HEK293 (cell line): ENCODE data around the gene TANC1.

Experiments used
- CTCF ChIA-PET: fragments of 350-600 bp; formaldehyde crosslinking; extraction: SDS; loops from one replicate; lab custom pipeline; 2021; ENCODE audit warnings: antibody characterized with exemption; lab: Yijun Ruan, JAX
- POLR2A ChIA-PET: fragments of 300-600 bp; formaldehyde crosslinking; extraction: SDS; loops from one replicate; lab custom pipeline; 2020; ENCODE audit warnings: antibody characterized with exemption, inconsistent platforms; lab: Yijun Ruan, JAX
- H3K27ac ChIP-seq: fragments of 200-500 bp; sonication (Bioruptor generic); 2 replicates; pipeline ENCODE4 v1.5.1; 2014; ENCODE audit warnings: low read depth, low read length, control low read depth, inconsistent platforms; ENCODE audit errors: extremely low read depth
- H3K36me3 ChIP-seq, 2 experiments: fragments of 200-500 bp in 1 of 2; sonication (Bioruptor generic) in 1 of 2; 1 replicate in 1 of 2; 2 replicates in 1 of 2; pipeline ENCODE4 v1.5.1; 2014 to 2017; ENCODE audit warnings: inconsistent platforms in 2 of 2, low read length in 2 of 2; ENCODE audit not compliant: control insufficient read depth in 2 of 2, insufficient read depth in 1 of 2
- H3K4me1 ChIP-seq: fragments of 200-500 bp; sonication (Bioruptor generic); 2 replicates; pipeline ENCODE4 v1.5.1; 2014; ENCODE audit warnings: mild to moderate bottlenecking, low read length, inconsistent platforms; ENCODE audit not compliant: control insufficient read depth, insufficient read depth
- H3K4me3 ChIP-seq: 2 replicates; pipeline ENCODE4 v1.5.1; 2011; ENCODE audit warnings: low read depth, mild to moderate bottlenecking, control low read depth, low read length, moderate library complexity
- H3K9me3 ChIP-seq: fragments of 200-500 bp; sonication (Bioruptor generic); 2 replicates; pipeline ENCODE4 v1.5.1; 2014; ENCODE audit warnings: low read depth, low read length, inconsistent platforms; ENCODE audit not compliant: control insufficient read depth, insufficient read depth
- GLIS1 ChIP-seq: fragments of 450-650 bp; formaldehyde crosslinking; IDR thresholded peaks from 2 replicates; pipeline ENCODE4 v1.5.1; 2016; ENCODE audit warnings: missing biosample characterization, missing genetic modification characterization
- KLF10 ChIP-seq: fragments of 450-650 bp; IDR thresholded peaks from 2 replicates; pipeline ENCODE4 v1.5.1; 2018; ENCODE audit warnings: missing biosample characterization, mild to moderate bottlenecking, missing genetic modification characterization
- KLF8 ChIP-seq: fragments of 450-650 bp; formaldehyde crosslinking; IDR thresholded peaks from 2 replicates; pipeline ENCODE4 v1.5.1; 2016; ENCODE audit warnings: missing biosample characterization, missing genetic modification characterization
- MZF1 ChIP-seq: fragments of 450-650 bp; formaldehyde crosslinking; IDR thresholded peaks from 2 replicates; pipeline ENCODE4 v1.5.1; 2017; ENCODE audit warnings: missing biosample characterization, missing genetic modification characterization, borderline replicate concordance
- PATZ1 ChIP-seq: fragments of 450-650 bp; formaldehyde crosslinking; IDR thresholded peaks from 2 replicates; pipeline ENCODE4 v1.5.1; 2016; ENCODE audit warnings: missing biosample characterization, missing genetic modification characterization
- PRDM6 ChIP-seq: fragments of 450-650 bp; formaldehyde crosslinking; IDR thresholded peaks from 2 replicates; pipeline ENCODE4 v1.5.1; 2017; ENCODE audit warnings: missing biosample characterization, missing genetic modification characterization
- ZBTB17 ChIP-seq: fragments of 450-650 bp; formaldehyde crosslinking; IDR thresholded peaks from 2 replicates; pipeline ENCODE4 v1.5.1; 2016; ENCODE audit warnings: missing biosample characterization, missing genetic modification characterization
- ZBTB44 ChIP-seq: fragments of 450-650 bp; IDR thresholded peaks from 2 replicates; pipeline ENCODE4 v1.5.1; 2018; ENCODE audit warnings: missing biosample characterization, mild to moderate bottlenecking, missing genetic modification characterization
- ZFHX2 ChIP-seq: fragments of 450-650 bp; formaldehyde crosslinking; conservative IDR thresholded peaks from 2 replicates; pipeline ENCODE4 v1.5.1; 2016; ENCODE audit warnings: missing biosample characterization, missing genetic modification characterization
- ZNF114 ChIP-seq: fragments of 450-650 bp; formaldehyde crosslinking; IDR thresholded peaks from 2 replicates; pipeline ENCODE4 v1.5.0; 2017; ENCODE audit warnings: missing biosample characterization, missing genetic modification characterization
- ZNF2 ChIP-seq: fragments of 450-650 bp; formaldehyde crosslinking; IDR thresholded peaks from 2 replicates; pipeline ENCODE4 v1.5.1; 2016; ENCODE audit warnings: missing biosample characterization, missing genetic modification characterization
- ZNF266 ChIP-seq: fragments of 450-650 bp; formaldehyde crosslinking; IDR thresholded peaks from 2 replicates; pipeline ENCODE4 v1.5.1; 2016; ENCODE audit warnings: missing biosample characterization, missing genetic modification characterization, low read depth
- ZNF335 ChIP-seq: fragments of 450-650 bp; formaldehyde crosslinking; conservative IDR thresholded peaks from 2 replicates; pipeline ENCODE4 v1.5.1; 2016; ENCODE audit warnings: missing biosample characterization, missing genetic modification characterization
- ZNF391 ChIP-seq: fragments of 450-650 bp; formaldehyde crosslinking; IDR thresholded peaks from 2 replicates; pipeline ENCODE4 v1.5.1; 2016; ENCODE audit warnings: low read depth, missing biosample characterization, missing genetic modification characterization, borderline replicate concordance
- ZNF449 ChIP-seq: fragments of 450-650 bp; formaldehyde crosslinking; IDR thresholded peaks from 2 replicates; pipeline ENCODE4 v1.5.1; 2017; ENCODE audit warnings: missing biosample characterization, mild to moderate bottlenecking, missing genetic modification characterization, moderate library complexity
- ZNF530 ChIP-seq: fragments of 450-650 bp; formaldehyde crosslinking; IDR thresholded peaks from 2 replicates; pipeline ENCODE4 v1.5.1; 2016; ENCODE audit warnings: low read depth, missing biosample characterization, missing genetic modification characterization
- ZNF580 ChIP-seq: fragments of 450-650 bp; formaldehyde crosslinking; IDR thresholded peaks from 2 replicates; pipeline ENCODE4 v1.5.1; 2016; ENCODE audit warnings: missing biosample characterization, missing genetic modification characterization
- ZNF639 ChIP-seq: fragments of 450-650 bp; formaldehyde crosslinking; IDR thresholded peaks from 2 replicates; pipeline ENCODE4 v1.5.1; 2016; ENCODE audit warnings: missing biosample characterization, missing genetic modification characterization
- ZNF660 ChIP-seq: fragments of 450-650 bp; IDR thresholded peaks from 2 replicates; pipeline ENCODE4 v1.5.1; 2018; ENCODE audit warnings: missing biosample characterization, mild to moderate bottlenecking, missing genetic modification characterization
- ZNF76 ChIP-seq: fragments of 450-650 bp; formaldehyde crosslinking; IDR thresholded peaks from 2 replicates; pipeline ENCODE4; 2016; ENCODE audit warnings: low read depth, missing biosample characterization, missing genetic modification characterization, borderline replicate concordance

Gene TANC1

GRCh38 chr2:159201360-159202063 is 233.1 kb downstream of the TANC1 start:
- ChIA-PET POLR2A (no interaction called here), CTCF (no interaction called here)
- Histone ChIP-seq H3K4me1 (no peaks in the 10 kb centered on the region), H3K4me3 (no peak overlapping the region), H3K36me3 (peaks cover 0 to 80% of the 10 kb centered on the region in 2 experiments; a peak in 1 of 3 replicates), H3K9me3 (no peaks in the 10 kb centered on the region), H3K27ac (no peak overlapping the region)
- TF ChIP-seq PRDM6 (tag by site-specific recombination) (no peak), GLIS1 (tag by site-specific recombination) (no peak), KLF10 (tag by site-specific recombination) (no peak), ZNF530 (tag by site-specific recombination) (no peak), ZNF660 (tag by site-specific recombination) (no peak)

- ChIA-PET POLR2A (no interaction called here), CTCF (no interaction called here)
- H3K27ac ChIP-seq = no peak overlapping the region
- H3K4me3 ChIP-seq = no peak overlapping the region
- H3K9me3 ChIP-seq = no peaks in the 10 kb centered on the region
- H3K4me1 ChIP-seq = no peaks in the 10 kb centered on the region
- TF ChIP-seq ZNF391 (tag by site-specific recombination) (no peak), ZFHX2 (tag by site-specific recombination) (no peak)
- peaks cover 0 to 72% of the 10 kb centered on the region in 2 experiments; a peak in 1 of 3 replicates for H3K36me3 ChIP-seq
Observed at GRCh38 chr2:159202568-159203071, 234.2 kb downstream of the TANC1 start.

- H3K4me1 ChIP-seq = no peaks in the 10 kb centered on the region
- no peaks in the 10 kb centered on the region for H3K9me3 ChIP-seq
- H3K4me3 ChIP-seq = no peak overlapping the region
- ChIA-PET POLR2A (no interaction called here), CTCF (interaction anchor here (0.7 kb wide), 1 partner anchor 153 kb away, joined by 3 read pairs; no protein-coding TSS in a partner anchor)
- H3K27ac ChIP-seq = no peak overlapping the region
- H3K36me3 ChIP-seq = peaks cover 0 to 61% of the 10 kb centered on the region in 2 experiments; a peak in 1 of 3 replicates
- TF ChIP-seq ZNF580 (tag by site-specific recombination) (no peak), ZNF114 (tag by site-specific recombination) (no peak), ZNF335 (tag by site-specific recombination) (no peak), ZNF2 (tag by site-specific recombination) (no peak), ZBTB17 (no peak), ZBTB44 (tag by site-specific recombination) (no peak), MZF1 (no peak), PATZ1 (tag by site-specific recombination) (no peak), ZNF639 (tag by site-specific recombination) (no peak), ZNF266 (tag by site-specific recombination) (no peak), KLF8 (tag by site-specific recombination) (no peak), ZNF76 (tag by site-specific recombination) (no peak), ZNF449 (no peak)
Observed at GRCh38 chr2:159204381-159205144, 236.1 kb downstream of the TANC1 start.
